Activated T-helper 1 cell treated with anti-CD3 and anti-CD28 coated beads, Interleukin-2, amount 50 U/mL, for 16 hours (primary cell): ENCODE results near the gene KIF6.

ENCODE experiments used
- DNase-seq, 2 donors: peaks; one replicate each; pipeline ENCODE4 v3.0.0-alpha.2; 2020; ENCODE audit warnings: low read depth in 1 of 2, low spot score in 1 of 2

The KIF6 gene

GRCh38 chr6:39602601-39603519, 122.3 kb downstream of the KIF6 start:
- DNase-seq: no peak

GRCh38 chr6:39599973-39600372, 125.2 kb downstream of the KIF6 start:
- no peak for DNase-seq

- DNase-seq: no peak
Measured at GRCh38 chr6:39599341-39599740, 125.9 kb downstream of the KIF6 start.

- no peak for DNase-seq
Measured at GRCh38 chr6:39594285-39594684, 130.9 kb downstream of the KIF6 start.

- DNase-seq: no peak
Measured at GRCh38 chr6:39593646-39594045, 131.6 kb downstream of the KIF6 start.

- no peak for DNase-seq
Measured at GRCh38 chr6:39590871-39591393, 134.3 kb downstream of the KIF6 start.

GRCh38 chr6:39587080-39587479, 138.1 kb downstream of the KIF6 start:
- DNase-seq: no peak

GRCh38 chr6:39585641-39586040, 139.6 kb downstream of the KIF6 start:
- no peak for DNase-seq

- no peak for DNase-seq
Measured at GRCh38 chr6:39577446-39578165, 147.6 kb downstream of the KIF6 start.

- DNase-seq: no peak
Measured at GRCh38 chr6:39576556-39577303, 148.5 kb downstream of the KIF6 start.

GRCh38 chr6:39574991-39575390, 150.2 kb downstream of the KIF6 start:
- DNase-seq: no peak

- DNase-seq: no peak
Measured at GRCh38 chr6:39573541-39573940, 151.7 kb downstream of the KIF6 start.

GRCh38 chr6:39572661-39573340, 152.4 kb downstream of the KIF6 start:
- no peak for DNase-seq

- no peak for DNase-seq
Measured at GRCh38 chr6:39568896-39569295, 156.3 kb downstream of the KIF6 start.

- DNase-seq: no peak
Measured at GRCh38 chr6:39567091-39567490, 158.1 kb downstream of the KIF6 start.

- no peak for DNase-seq
Measured at GRCh38 chr6:39566456-39566855, 158.8 kb downstream of the KIF6 start.

GRCh38 chr6:39565956-39566355, 159.3 kb downstream of the KIF6 start:
- DNase-seq: no peak

- no peak for DNase-seq
Measured at GRCh38 chr6:39563566-39564311, 161.5 kb downstream of the KIF6 start.

GRCh38 chr6:39561536-39562266, 163.5 kb downstream of the KIF6 start:
- no peak for DNase-seq
